HG03196 (cell line): ENCODE data around the gene CAPN11.
"Not testable (repeated sequence)": the region's sequence is repeated elsewhere in the genome, so short reads cannot be mapped to it uniquely, and the experiment has no call there.

ENCODE experiments used
- ATAC-seq: cut with Tn5 transposase; IDR thresholded peaks from one replicate; pipeline ENCODE4 v1.9.1; 2021; ENCODE audit not compliant: unreplicated experiment

Gene CAPN11

GRCh38 chr6:44179648-44180047 lies 21.0 kb downstream of the CAPN11 start:
- no peak for ATAC-seq

- no peak for ATAC-seq
Observed at GRCh38 chr6:44180406-44180805, 21.8 kb downstream of the CAPN11 start.

- no peak for ATAC-seq
Observed at GRCh38 chr6:44180886-44181285, 22.3 kb downstream of the CAPN11 start.

- not testable (repeated sequence) for ATAC-seq
Observed at GRCh38 chr6:44181784-44182183, 23.2 kb downstream of the CAPN11 start.

GRCh38 chr6:44182911-44183390 lies 24.3 kb downstream of the CAPN11 start:
- no peak for ATAC-seq

GRCh38 chr6:44183783-44184182 lies 25.2 kb downstream of the CAPN11 start:
- ATAC-seq: no peak

- ATAC-seq: not testable (repeated sequence)
Observed at GRCh38 chr6:44185356-44185755, 26.7 kb downstream of the CAPN11 start.

- no peak for ATAC-seq
Observed at GRCh38 chr6:44185953-44186634, 27.5 kb downstream of the CAPN11 start.

GRCh38 chr6:44186635-44187025 lies 28.0 kb downstream of the CAPN11 start:
- no peak for ATAC-seq

GRCh38 chr6:44188819-44189218 lies 30.2 kb downstream of the CAPN11 start:
- ATAC-seq: no peak

- no peak for ATAC-seq
Observed at GRCh38 chr6:44189257-44189656, 30.6 kb downstream of the CAPN11 start.

GRCh38 chr6:44190715-44191114 lies 32.1 kb downstream of the CAPN11 start:
- no peak for ATAC-seq

- no peak for ATAC-seq
Observed at GRCh38 chr6:44192428-44193041, 33.9 kb downstream of the CAPN11 start.

GRCh38 chr6:44193307-44193910 lies 34.8 kb downstream of the CAPN11 start:
- no peak for ATAC-seq

- ATAC-seq: no peak
Observed at GRCh38 chr6:44194326-44194725, 35.7 kb downstream of the CAPN11 start.

GRCh38 chr6:44196351-44196750 lies 37.7 kb downstream of the CAPN11 start:
- not testable (repeated sequence) for ATAC-seq

GRCh38 chr6:44198684-44199083 lies 40.1 kb downstream of the CAPN11 start:
- ATAC-seq: no peak

- no peak for ATAC-seq
Observed at GRCh38 chr6:44199883-44200282, 41.3 kb downstream of the CAPN11 start.

- no peak for ATAC-seq
Observed at GRCh38 chr6:44201200-44201599, 42.6 kb downstream of the CAPN11 start.

- no peak for ATAC-seq
Observed at GRCh38 chr6:44201638-44202303, 43.2 kb downstream of the CAPN11 start.

- ATAC-seq: no peak
Observed at GRCh38 chr6:44202332-44202971, 43.8 kb downstream of the CAPN11 start.
